ENCODE data around the gene POU1F1. TPM values are rescaled to one million over a fixed set of nuclear protein-coding genes. Genes with fewer than 3 reads are reported as not detected.
"Not testable (repeated sequence)": the region's sequence is repeated elsewhere in the genome, so short reads cannot be mapped to it uniquely, and the experiment has no call there.

POU1F1 gene
- polyA plus RNA-seq, 1 of the 3 experiments (the other 2 are of a cell fraction) = not detected

DNA sequence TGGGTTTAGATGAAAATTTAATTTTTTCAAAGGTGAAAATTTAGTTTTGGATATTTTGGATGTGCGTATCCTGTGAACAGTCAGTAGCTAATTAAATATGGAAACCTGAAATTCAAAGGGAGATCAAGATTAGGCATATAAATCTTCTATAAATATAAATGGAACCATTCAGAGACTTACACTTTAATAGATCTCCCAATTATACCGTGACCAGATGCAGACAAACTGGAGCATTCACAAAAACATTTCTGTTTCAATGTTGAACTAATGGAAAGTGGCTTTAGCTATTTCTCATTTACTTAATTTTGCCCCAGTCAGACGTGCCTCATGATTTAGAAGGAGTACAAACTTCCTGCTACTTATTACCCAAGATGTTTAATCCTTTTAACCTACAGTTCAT, 29.1 kb upstream of the POU1F1 start:
- H3K36me3 ChIP-seq (replicated peaks in 1 of 2; ENCODE audit: control insufficient read depth in 1 of 2, insufficient read depth in 2 of 2, low read length in 1 of 2) = no peaks in the 10 kb centered on the region
- POLR2A ChIA-PET = no interaction called here
- no peaks in the 10 kb centered on the region for H3K9me3 ChIP-seq
- no peaks in the 10 kb centered on the region for H3K79me2 ChIP-seq (ENCODE audit: insufficient read depth)
- H3K4me1 ChIP-seq (ENCODE audit: control insufficient read depth in 1 of 2, insufficient read depth in 2 of 2, low read depth in 1 of 2, low read length in 1 of 2) = no peaks in the 10 kb centered on the region
- H3K9me2 ChIP-seq = no peaks in the 10 kb centered on the region
- H4K20me1 ChIP-seq (ENCODE audit: insufficient read depth) = no peaks in the 10 kb centered on the region
- H3F3A ChIP-seq (replicated peaks; ENCODE audit: insufficient read depth) = no peaks in the 10 kb centered on the region
- H3K27ac ChIP-seq (ENCODE audit: low read depth in 2 of 2, low read length in 1 of 2) = no peak overlapping the region
- peaks cover 22% of the 10 kb centered on the region for H3K27me3 ChIP-seq (ENCODE audit: insufficient read depth)
- TF ChIP-seq FOXM1 (IDR thresholded peaks at IDR 0.05; ENCODE audit: low read depth) (no peak), POLR2AphosphoS5 (IDR thresholded peaks at IDR 0.05; ENCODE audit: low read depth, low read length) (no peak), MXI1 (IDR thresholded peaks at IDR 0.05; ENCODE audit: low read depth, low read length) (no peak), GABPA (IDR thresholded peaks at IDR 0.05; ENCODE audit: low read depth) (no peak), RXRA (IDR thresholded peaks at IDR 0.05; ENCODE audit: borderline replicate concordance, low read depth) (no peak), GATA2 (CRISPR knock-in tag; IDR thresholded peaks at IDR 0.05) (no peak), CHD2 (IDR thresholded peaks at IDR 0.05; ENCODE audit: low read length, partially characterized antibody) (no peak), MEF2A (IDR thresholded peaks at IDR 0.05; ENCODE audit: borderline replicate concordance, low read depth) (no peak), EZH2phosphoT487 (IDR thresholded peaks at IDR 0.05; ENCODE audit: borderline replicate concordance, low read depth) (no peak), TAF1 (IDR thresholded peaks at IDR 0.05; ENCODE audit: borderline replicate concordance, low read depth, low read length) (no peak), JUND (IDR thresholded peaks at IDR 0.05) (no peak), RCOR1 (IDR thresholded peaks at IDR 0.05; ENCODE audit: low read length) (no peak)
- TF ChIP-seq, protein P1, sequence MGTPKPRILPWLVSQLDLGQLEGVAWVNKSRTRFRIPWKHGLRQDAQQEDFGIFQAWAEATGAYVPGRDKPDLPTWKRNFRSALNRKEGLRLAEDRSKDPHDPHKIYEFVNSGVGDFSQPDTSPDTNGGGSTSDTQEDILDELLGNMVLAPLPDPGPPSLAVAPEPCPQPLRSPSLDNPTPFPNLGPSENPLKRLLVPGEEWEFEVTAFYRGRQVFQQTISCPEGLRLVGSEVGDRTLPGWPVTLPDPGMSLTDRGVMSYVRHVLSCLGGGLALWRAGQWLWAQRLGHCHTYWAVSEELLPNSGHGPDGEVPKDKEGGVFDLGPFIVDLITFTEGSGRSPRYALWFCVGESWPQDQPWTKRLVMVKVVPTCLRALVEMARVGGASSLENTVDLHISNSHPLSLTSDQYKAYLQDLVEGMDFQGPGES (IDR thresholded peaks at IDR 0.05; ENCODE audit: low read depth, low read length) = no peak
- TF ChIP-seq, protein P2, sequence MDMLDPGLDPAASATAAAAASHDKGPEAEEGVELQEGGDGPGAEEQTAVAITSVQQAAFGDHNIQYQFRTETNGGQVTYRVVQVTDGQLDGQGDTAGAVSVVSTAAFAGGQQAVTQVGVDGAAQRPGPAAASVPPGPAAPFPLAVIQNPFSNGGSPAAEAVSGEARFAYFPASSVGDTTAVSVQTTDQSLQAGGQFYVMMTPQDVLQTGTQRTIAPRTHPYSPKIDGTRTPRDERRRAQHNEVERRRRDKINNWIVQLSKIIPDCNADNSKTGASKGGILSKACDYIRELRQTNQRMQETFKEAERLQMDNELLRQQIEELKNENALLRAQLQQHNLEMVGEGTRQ (IDR thresholded peaks at IDR 0.05; ENCODE audit: borderline replicate concordance, low read depth, low read length) = no peak
- TF ChIP-seq, protein P3, sequence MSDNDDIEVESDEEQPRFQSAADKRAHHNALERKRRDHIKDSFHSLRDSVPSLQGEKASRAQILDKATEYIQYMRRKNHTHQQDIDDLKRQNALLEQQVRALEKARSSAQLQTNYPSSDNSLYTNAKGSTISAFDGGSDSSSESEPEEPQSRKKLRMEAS (IDR thresholded peaks at IDR 0.05; ENCODE audit: low read depth) = no peak
- TF ChIP-seq, protein P4, sequence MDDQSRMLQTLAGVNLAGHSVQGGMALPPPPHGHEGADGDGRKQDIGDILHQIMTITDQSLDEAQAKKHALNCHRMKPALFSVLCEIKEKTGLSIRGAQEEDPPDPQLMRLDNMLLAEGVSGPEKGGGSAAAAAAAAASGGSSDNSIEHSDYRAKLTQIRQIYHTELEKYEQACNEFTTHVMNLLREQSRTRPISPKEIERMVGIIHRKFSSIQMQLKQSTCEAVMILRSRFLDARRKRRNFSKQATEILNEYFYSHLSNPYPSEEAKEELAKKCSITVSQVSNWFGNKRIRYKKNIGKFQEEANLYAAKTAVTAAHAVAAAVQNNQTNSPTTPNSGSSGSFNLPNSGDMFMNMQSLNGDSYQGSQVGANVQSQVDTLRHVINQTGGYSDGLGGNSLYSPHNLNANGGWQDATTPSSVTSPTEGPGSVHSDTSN (IDR thresholded peaks at IDR 0.05) = no peak
- TF ChIP-seq, protein P5, sequence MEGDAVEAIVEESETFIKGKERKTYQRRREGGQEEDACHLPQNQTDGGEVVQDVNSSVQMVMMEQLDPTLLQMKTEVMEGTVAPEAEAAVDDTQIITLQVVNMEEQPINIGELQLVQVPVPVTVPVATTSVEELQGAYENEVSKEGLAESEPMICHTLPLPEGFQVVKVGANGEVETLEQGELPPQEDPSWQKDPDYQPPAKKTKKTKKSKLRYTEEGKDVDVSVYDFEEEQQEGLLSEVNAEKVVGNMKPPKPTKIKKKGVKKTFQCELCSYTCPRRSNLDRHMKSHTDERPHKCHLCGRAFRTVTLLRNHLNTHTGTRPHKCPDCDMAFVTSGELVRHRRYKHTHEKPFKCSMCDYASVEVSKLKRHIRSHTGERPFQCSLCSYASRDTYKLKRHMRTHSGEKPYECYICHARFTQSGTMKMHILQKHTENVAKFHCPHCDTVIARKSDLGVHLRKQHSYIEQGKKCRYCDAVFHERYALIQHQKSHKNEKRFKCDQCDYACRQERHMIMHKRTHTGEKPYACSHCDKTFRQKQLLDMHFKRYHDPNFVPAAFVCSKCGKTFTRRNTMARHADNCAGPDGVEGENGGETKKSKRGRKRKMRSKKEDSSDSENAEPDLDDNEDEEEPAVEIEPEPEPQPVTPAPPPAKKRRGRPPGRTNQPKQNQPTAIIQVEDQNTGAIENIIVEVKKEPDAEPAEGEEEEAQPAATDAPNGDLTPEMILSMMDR (IDR thresholded peaks at IDR 0.05) = no peak
- no peak overlapping the region for H2AFZ ChIP-seq (ENCODE audit: low read depth)
- H3K9ac ChIP-seq = no peak overlapping the region
- DNase-seq = no peak
- CTCF ChIA-PET = interaction anchor here (0.8 kb wide), 1 partner anchor 45 kb away, joined by 3 read pairs; no protein-coding TSS in a partner anchor
- no peak overlapping the region for H3K4me2 ChIP-seq
- no peak overlapping the region for H3K4me3 ChIP-seq (ENCODE audit: low read depth in 2 of 2, low read length in 1 of 2)
- 5% methylated on average over 3 of the region's 3 CpGs for WGBS (ENCODE audit: low lambda C conversion rate)

DNA sequence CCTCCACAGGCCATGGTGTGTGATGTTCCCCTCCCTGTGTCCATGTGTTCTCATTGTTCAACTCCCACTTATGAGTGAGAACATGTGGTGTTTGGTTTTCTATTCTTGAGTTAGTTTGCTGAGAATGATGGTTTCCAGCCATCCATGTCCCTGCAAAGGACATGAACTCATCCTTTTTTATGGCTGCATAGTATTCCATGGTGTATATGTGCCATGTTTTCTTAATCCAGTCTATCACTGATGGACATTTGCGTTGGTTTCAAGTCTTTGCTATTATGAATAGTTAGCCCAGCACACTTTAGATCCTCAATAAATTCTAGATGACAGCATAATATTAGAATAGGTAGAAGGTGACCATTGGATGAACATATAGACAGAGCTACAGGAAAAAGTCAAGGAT, 28.6 kb upstream of the POU1F1 start:
- H3K36me3 ChIP-seq (replicated peaks in 1 of 2; ENCODE audit: control insufficient read depth in 1 of 2, insufficient read depth in 2 of 2, low read length in 1 of 2); H3F3A ChIP-seq (replicated peaks; ENCODE audit: insufficient read depth); H3K4me2 ChIP-seq; H3K4me3 ChIP-seq (ENCODE audit: low read depth in 2 of 2, low read length in 1 of 2); H3K27ac ChIP-seq (ENCODE audit: low read depth in 2 of 2, low read length in 1 of 2); H3K9ac ChIP-seq; H3K9me3 ChIP-seq; H4K20me1 ChIP-seq (ENCODE audit: insufficient read depth); POLR2A ChIA-PET; H2AFZ ChIP-seq (ENCODE audit: low read depth); H3K79me2 ChIP-seq (ENCODE audit: insufficient read depth); H3K9me2 ChIP-seq; H3K4me1 ChIP-seq (ENCODE audit: control insufficient read depth in 1 of 2, insufficient read depth in 2 of 2, low read depth in 1 of 2, low read length in 1 of 2); DNase-seq: not testable (repeated sequence)
- WGBS (ENCODE audit: low lambda C conversion rate) = 12% methylated on average over 1 of the region's 1 CpG
- peaks cover 22% of the 10 kb centered on the region for H3K27me3 ChIP-seq (ENCODE audit: insufficient read depth)
- CTCF ChIA-PET = interaction anchor here (0.8 kb wide), 1 partner anchor 46 kb away, joined by 3 read pairs; no protein-coding TSS in a partner anchor

Data from SK-N-SH (cell line).